Measurements from ENCODE around the gene PHF24. TPM values are rescaled to one million over a fixed set of nuclear protein-coding genes. Genes with fewer than 3 reads are reported as not detected.
"Not testable (repeated sequence)": the region's sequence is repeated elsewhere in the genome, so short reads cannot be mapped to it uniquely, and the experiment has no call there.

The PHF24 gene
- total RNA-seq, 1 donor from 2014 or later, result 0.11 TPM

DNA sequence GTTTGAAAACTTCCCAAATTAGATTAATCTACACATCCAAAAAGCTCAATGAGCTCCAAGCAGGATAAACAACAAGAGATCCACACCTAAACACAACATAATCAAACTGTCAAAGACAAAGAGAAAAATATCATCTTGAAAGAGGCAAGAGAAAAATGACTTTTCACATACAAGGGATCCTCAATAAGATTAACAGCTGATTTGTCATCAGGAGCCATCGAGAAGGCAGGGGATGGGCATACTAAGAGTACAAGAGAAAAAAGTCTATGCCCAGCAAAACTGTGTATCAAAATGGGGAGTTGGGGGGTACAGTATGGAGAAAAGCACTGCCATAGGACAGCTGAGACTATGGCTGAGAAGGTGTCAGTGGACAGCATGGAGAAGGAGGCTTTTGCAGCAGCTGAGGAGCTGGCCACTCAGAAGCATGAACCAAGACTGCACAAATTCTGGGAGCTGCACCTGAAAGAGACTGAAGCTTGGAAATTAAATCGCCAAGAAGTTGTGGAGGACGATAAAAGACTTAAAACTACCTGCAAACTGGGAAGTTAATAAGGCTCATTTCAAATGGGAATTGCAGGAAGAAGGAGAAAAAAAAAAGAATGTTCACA is 52.4 kb downstream of the PHF24 start:
- no peak overlapping the region for H3K4me3 ChIP-seq
- H3K4me1 ChIP-seq, result no peaks in the 10 kb centered on the region
- TF ChIP-seq, protein P1, sequence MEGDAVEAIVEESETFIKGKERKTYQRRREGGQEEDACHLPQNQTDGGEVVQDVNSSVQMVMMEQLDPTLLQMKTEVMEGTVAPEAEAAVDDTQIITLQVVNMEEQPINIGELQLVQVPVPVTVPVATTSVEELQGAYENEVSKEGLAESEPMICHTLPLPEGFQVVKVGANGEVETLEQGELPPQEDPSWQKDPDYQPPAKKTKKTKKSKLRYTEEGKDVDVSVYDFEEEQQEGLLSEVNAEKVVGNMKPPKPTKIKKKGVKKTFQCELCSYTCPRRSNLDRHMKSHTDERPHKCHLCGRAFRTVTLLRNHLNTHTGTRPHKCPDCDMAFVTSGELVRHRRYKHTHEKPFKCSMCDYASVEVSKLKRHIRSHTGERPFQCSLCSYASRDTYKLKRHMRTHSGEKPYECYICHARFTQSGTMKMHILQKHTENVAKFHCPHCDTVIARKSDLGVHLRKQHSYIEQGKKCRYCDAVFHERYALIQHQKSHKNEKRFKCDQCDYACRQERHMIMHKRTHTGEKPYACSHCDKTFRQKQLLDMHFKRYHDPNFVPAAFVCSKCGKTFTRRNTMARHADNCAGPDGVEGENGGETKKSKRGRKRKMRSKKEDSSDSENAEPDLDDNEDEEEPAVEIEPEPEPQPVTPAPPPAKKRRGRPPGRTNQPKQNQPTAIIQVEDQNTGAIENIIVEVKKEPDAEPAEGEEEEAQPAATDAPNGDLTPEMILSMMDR (IDR thresholded peaks at IDR 0.05; ENCODE audit: borderline replicate concordance), result no peak
- intact Hi-C loops (cut with micrococcal nuclease), result no loop called here
- peaks cover 22% of the 10 kb centered on the region for H3K9me3 ChIP-seq (replicated peaks)
- H3K27ac ChIP-seq (replicated peaks), result no peak overlapping the region
- no peak for DNase-seq
- H3K36me3 ChIP-seq, result peaks cover 51% of the 10 kb centered on the region
- H3K27me3 ChIP-seq (ENCODE audit: low read depth), result no peaks in the 10 kb centered on the region

DNA sequence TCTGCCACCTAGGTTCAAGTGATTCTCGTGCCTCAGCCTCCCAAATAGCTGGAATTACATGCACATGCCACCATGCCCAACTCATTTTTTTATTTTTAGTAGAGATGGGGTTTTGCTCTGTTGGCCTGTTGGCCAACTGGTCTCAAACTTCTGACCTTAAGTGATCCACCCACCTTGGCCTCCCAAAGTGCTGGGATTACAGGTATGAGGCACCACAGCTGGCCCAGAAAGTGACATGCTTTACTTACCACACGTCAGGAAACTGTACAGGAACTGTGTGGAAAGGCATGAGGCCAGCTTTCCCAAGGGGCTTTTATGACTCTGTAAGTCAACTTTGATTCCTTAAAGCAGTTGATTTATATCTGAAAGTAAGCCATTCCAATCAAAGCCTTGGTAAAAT is 56.4 kb downstream of the PHF24 start:
- TF ChIP-seq, protein P1 (IDR thresholded peaks at IDR 0.05; ENCODE audit: borderline replicate concordance), result no peak
- Histone ChIP-seq H3K9me3 (replicated peaks) (peaks cover 22% of the 10 kb centered on the region), H3K27ac (replicated peaks) (no peak overlapping the region), H3K27me3 (ENCODE audit: low read depth) (no peaks in the 10 kb centered on the region), H3K4me3 (no peak overlapping the region), H3K36me3 (peaks cover 54% of the 10 kb centered on the region), H3K4me1 (no peaks in the 10 kb centered on the region)
- intact Hi-C loops (cut with micrococcal nuclease), result no loop called here
- DNase-seq, result no peak

DNA sequence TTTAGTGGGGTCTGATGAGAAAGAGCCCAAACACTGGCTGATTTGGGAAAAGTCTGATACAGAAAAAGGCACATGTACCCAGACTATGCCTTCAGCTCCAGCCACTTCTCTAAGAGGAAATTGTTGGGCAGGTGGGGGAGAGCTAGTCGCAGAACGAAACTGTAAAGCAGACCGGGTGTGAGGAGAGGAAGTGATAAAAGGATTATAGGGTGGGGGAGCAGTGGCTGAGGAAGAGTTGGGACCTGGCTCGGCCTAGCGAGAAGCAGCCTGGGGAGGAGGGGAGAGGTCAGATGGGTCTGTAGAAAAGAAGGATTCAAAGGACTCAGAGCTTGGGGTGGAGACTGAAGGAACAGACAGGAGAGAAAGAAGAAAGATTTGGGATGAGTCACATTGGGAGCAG is 65.4 kb downstream of the PHF24 start:
- H3K9me3 ChIP-seq (replicated peaks); H3K27ac ChIP-seq (replicated peaks); intact Hi-C loops (cut with micrococcal nuclease); DNase-seq; H3K4me3 ChIP-seq; H3K27me3 ChIP-seq (ENCODE audit: low read depth): not testable (repeated sequence)
- Histone ChIP-seq H3K4me1 (peaks cover 13% of the 10 kb centered on the region), H3K36me3 (peaks cover 47% of the 10 kb centered on the region)

DNA sequence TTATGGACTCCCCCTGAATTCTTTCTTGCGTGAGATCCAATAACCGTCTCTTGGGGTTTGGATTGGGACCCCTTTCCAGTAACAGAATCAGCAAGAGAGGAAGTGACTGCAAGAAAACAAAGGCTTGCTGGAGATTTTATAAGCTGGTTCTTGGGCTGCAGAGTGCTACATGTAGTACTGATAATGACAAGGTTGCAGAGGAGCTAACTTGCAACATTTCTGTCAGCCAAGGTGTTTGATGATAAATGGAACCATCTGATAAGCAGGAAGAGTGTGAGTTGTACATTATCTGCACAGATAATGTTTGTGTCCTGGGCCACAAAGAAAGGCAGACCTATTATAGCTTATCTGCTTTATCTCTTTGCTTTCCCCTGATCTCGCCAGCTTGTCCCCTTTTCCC is 68.6 kb downstream of the PHF24 start:
- Histone ChIP-seq H3K36me3 (peaks cover 19% of the 10 kb centered on the region), H3K4me3 (no peak overlapping the region), H3K9me3 (replicated peaks) (no peaks in the 10 kb centered on the region), H3K27ac (replicated peaks) (peak overlapping the region; percentile 43), H3K27me3 (ENCODE audit: low read depth) (no peaks in the 10 kb centered on the region), H3K4me1 (peaks cover 21% of the 10 kb centered on the region)
- TF ChIP-seq, protein P1 (IDR thresholded peaks at IDR 0.05; ENCODE audit: borderline replicate concordance), result no peak
- intact Hi-C loops (cut with micrococcal nuclease), result no loop called here
- DNase-seq, result no peak

DNA sequence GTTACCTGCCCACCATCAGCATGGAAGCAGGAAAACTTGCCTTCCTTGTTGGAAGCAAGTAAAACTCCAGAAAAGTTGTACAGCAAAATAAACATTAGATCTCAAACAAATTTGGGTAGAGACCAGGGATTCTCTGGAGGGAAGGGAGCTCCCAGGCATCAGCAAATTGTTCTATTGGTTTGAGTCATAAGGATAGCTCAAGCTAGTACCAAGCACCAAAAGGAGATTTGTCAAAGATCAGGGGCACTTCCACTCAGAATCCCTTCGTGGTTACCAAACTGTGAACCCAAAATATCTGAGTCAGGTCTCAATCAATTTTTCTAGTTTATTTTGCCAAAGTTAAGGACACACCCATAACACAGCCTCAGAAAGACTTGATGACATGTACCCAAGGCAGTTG is 69.3 kb downstream of the PHF24 start:
- peaks cover 21% of the 10 kb centered on the region for H3K4me1 ChIP-seq
- no peaks in the 10 kb centered on the region for H3K9me3 ChIP-seq (replicated peaks)
- TF ChIP-seq, protein P1 (IDR thresholded peaks at IDR 0.05; ENCODE audit: borderline replicate concordance), result no peak
- no peak overlapping the region for H3K27ac ChIP-seq (replicated peaks)
- no peak for DNase-seq
- no peak overlapping the region for H3K4me3 ChIP-seq
- H3K27me3 ChIP-seq (ENCODE audit: low read depth), result no peaks in the 10 kb centered on the region
- peaks cover 15% of the 10 kb centered on the region for H3K36me3 ChIP-seq
- intact Hi-C loops (cut with micrococcal nuclease), result no loop called here

DNA sequence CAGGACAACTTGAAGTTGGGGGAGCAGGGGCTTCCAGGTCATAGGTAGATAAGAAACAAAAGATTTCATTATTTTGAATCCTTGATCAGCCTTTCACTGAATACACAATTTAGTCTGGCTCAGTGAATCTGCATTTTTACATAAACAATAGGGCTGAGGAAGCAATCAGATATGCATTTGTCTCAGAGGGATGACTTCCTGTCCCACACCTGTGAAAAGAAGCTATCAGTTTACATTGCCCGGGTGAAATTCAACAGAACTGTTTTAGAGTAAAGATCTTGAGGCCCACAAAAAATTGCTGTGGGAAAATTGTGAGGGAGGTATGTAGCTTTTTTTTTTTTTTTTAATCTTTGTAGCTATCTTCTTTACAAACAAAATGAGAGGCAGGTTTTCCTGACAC is 69.8 kb downstream of the PHF24 start:
- Histone ChIP-seq H3K9me3 (replicated peaks) (no peaks in the 10 kb centered on the region), H3K36me3 (peaks cover 18% of the 10 kb centered on the region), H3K27ac (replicated peaks) (no peak overlapping the region), H3K4me1 (peaks cover 21% of the 10 kb centered on the region), H3K27me3 (ENCODE audit: low read depth) (no peaks in the 10 kb centered on the region), H3K4me3 (no peak overlapping the region)
- DNase-seq, result no peak
- TF ChIP-seq, protein P1 (IDR thresholded peaks at IDR 0.05; ENCODE audit: borderline replicate concordance), result no peak
- intact Hi-C loops (cut with micrococcal nuclease), result no loop called here

Data from left ventricle myocardium inferior (tissue), 1 donor.